Panc1 (cell line): ENCODE measurements around the gene NDUFAF4.

Experiments
- CTCF ChIP-seq: fragments of 450-650 bp; IDR thresholded peaks from 2 replicates; pipeline ENCODE4 v1.5.1; 2017; ENCODE audit warnings: mild to moderate bottlenecking
- POLR2AphosphoS5 ChIP-seq: IDR thresholded peaks from 2 replicates; pipeline ENCODE4 v1.6.1; 2012; ENCODE audit warnings: mild to moderate bottlenecking, low read depth, low read length, moderate library complexity
- REST ChIP-seq, 2 experiments: IDR thresholded peaks; 2 replicates each; pipeline ENCODE4 v1.6.1; 2011 to 2012; ENCODE audit warnings: low read depth in 2 of 2, control low read depth in 1 of 2, low read length in 1 of 2, mild to moderate bottlenecking in 1 of 2, moderate library complexity in 1 of 2; ENCODE audit not compliant: insufficient read depth in 1 of 2

- no peak for TF ChIP-seq POLR2AphosphoS5
- TF ChIP-seq CTCF: no peak
- no peak for TF ChIP-seq REST (IDR thresholded peaks at IDR 0.05; ENCODE audit: insufficient read depth in 1 of 2, low read depth in 2 of 2, low read length in 1 of 2)
Observed at GRCh38 chr6:96888745-96889144, 8.9 kb downstream of the NDUFAF4 start.
